OCI-LY7 (cell line): ENCODE results near the gene SYDE2.

Experiments used
- EZH2phosphoT487 ChIP-seq: fragments of 200-600 bp; sonication (generic); IDR thresholded peaks from 2 replicates; pipeline ENCODE4 v1.6.1; 2018; ENCODE audit warnings: low read depth, borderline replicate concordance, mild to moderate bottlenecking, mixed run types, antibody characterized with exemption, low read length, moderate library complexity, mixed read lengths
- TF ChIP-seq, protein P1 (sequence below): fragments of 200-600 bp; sonication (generic); conservative IDR thresholded peaks from 2 replicates; pipeline ENCODE4 v1.5.1; 2014; ENCODE audit warnings: mild to moderate bottlenecking, antibody characterized with exemption, low read length, moderate library complexity, mixed read lengths

DNA sequence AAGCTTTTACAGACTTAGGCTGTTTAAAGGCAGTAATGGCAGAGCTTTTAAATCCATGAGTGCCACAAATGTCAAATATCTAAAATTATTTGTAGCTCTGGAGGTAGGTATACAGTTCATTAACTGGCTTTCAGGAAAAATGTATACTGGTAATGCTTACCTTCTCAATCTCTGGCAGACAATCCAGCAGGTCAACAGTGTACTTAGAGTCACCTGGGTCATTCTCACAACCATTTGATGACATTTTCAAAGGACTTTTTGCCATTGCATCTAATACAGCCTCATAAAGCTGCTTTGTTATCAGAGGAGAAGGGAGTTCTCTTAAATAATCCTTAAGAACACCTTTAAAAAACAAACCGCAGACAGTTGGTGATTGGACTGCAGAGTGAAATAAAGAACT, 31.9 kb downstream of the SYDE2 start:
- TF ChIP-seq, protein P1, sequence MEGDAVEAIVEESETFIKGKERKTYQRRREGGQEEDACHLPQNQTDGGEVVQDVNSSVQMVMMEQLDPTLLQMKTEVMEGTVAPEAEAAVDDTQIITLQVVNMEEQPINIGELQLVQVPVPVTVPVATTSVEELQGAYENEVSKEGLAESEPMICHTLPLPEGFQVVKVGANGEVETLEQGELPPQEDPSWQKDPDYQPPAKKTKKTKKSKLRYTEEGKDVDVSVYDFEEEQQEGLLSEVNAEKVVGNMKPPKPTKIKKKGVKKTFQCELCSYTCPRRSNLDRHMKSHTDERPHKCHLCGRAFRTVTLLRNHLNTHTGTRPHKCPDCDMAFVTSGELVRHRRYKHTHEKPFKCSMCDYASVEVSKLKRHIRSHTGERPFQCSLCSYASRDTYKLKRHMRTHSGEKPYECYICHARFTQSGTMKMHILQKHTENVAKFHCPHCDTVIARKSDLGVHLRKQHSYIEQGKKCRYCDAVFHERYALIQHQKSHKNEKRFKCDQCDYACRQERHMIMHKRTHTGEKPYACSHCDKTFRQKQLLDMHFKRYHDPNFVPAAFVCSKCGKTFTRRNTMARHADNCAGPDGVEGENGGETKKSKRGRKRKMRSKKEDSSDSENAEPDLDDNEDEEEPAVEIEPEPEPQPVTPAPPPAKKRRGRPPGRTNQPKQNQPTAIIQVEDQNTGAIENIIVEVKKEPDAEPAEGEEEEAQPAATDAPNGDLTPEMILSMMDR, result no peak
- no peak for TF ChIP-seq EZH2phosphoT487
